Natural killer cell (primary cell): ENCODE results near the gene TMEM132D. TPM values are rescaled to one million over a fixed set of nuclear protein-coding genes. Genes with fewer than 3 reads are reported as not detected.

Source experiments
- ATAC-seq, 3 donors: fragments of 150-1000 bp in 2 of 3; fragments of 200-7000 bp in 1 of 3; cut with Tn5 transposase; 1 replicate in 1 of 3; 2 replicates in 2 of 3; pipeline ENCODE4 v1.10.0; 2021; ENCODE audit warnings: mild to moderate bottlenecking in 2 of 3, moderate library complexity in 2 of 3
- DNase-seq, 2 donors: peaks; one replicate each; pipeline versions ENCODE4 v3.0.0 to v3.0.0-alpha.2; 2013 to 2021; ENCODE audit warnings: mixed read lengths in 1 of 2
- H3K27ac ChIP-seq: one replicate; pipeline ENCODE4 v1.5.1; 2013; ENCODE audit warnings: mild to moderate bottlenecking, low read length
- H3K27me3 ChIP-seq: one replicate; pipeline ENCODE4 v1.6.1; 2013; ENCODE audit warnings: low read length; ENCODE audit not compliant: control insufficient read depth, insufficient read depth
- H3K36me3 ChIP-seq: one replicate; pipeline ENCODE4 v1.6.1; 2013; ENCODE audit warnings: low read length; ENCODE audit not compliant: control insufficient read depth, insufficient read depth
- H3K4me1 ChIP-seq: one replicate; pipeline ENCODE4 v1.6.1; 2013; ENCODE audit warnings: low read length; ENCODE audit not compliant: control insufficient read depth, insufficient read depth
- H3K4me3 ChIP-seq: one replicate; pipeline ENCODE4 v1.5.1; 2013; ENCODE audit warnings: low read length
- H3K9me3 ChIP-seq: one replicate; pipeline ENCODE4 v1.6.1; 2013; ENCODE audit warnings: low read length; ENCODE audit not compliant: control insufficient read depth, insufficient read depth
- H3K27ac Mint-ChIP-seq, 2 donors: one replicate each; pipeline ENCODE4 v1.8.0; 2022; ENCODE audit warnings: mild to moderate bottlenecking in 2 of 2, mixed read lengths in 2 of 2, moderate library complexity in 1 of 2
- H3K27me3 Mint-ChIP-seq, 2 donors: one replicate each; pipeline ENCODE4 v1.8.0; 2022; ENCODE audit warnings: low read depth in 2 of 2, mixed read lengths in 2 of 2
- H3K36me3 Mint-ChIP-seq: one replicate; pipeline ENCODE4 v1.8.0; 2022; ENCODE audit warnings: mixed read lengths
- H3K4me1 Mint-ChIP-seq, 2 donors: one replicate each; pipeline ENCODE4 v1.8.0; 2022; ENCODE audit warnings: mixed read lengths in 2 of 2
- H3K4me3 Mint-ChIP-seq: one replicate; pipeline ENCODE4 v1.8.0; 2022; ENCODE audit warnings: mild to moderate bottlenecking, moderate library complexity, mixed read lengths
- H3K9me3 Mint-ChIP-seq, 2 donors: one replicate each; pipeline ENCODE4 v1.8.0; 2022; ENCODE audit warnings: mixed read lengths in 2 of 2
- WGBS: methylation state at CpG from one replicate; pipeline ENCODE4 v1.1.7; 2013; ENCODE audit warnings: missing lambda C conversion rate; ENCODE audit not compliant: insufficient coverage; 5-methylcytosine and 5-hydroxymethylcytosine counted together
- intact Hi-C: fragments of 100-400 bp; cut with micrococcal nuclease; formaldehyde crosslinking; loops from one replicate; pipeline ENCODE4 v1.14.2; 2022
- total RNA-seq, 4 donors: library from RNA; stranded (reverse); fragments of 120-200 nt in 1 of 4; gene quantifications; one replicate each; pipeline versions ENCODE4 v1.2.3 to v1.2.4, GENCODE V29; 2013 to 2022
- TF ChIP-seq, protein P1 (sequence below): fragments of 200-600 bp; IDR thresholded peaks from one replicate; pipeline ENCODE4 v1.8.0; 2022; ENCODE audit warnings: antibody characterized with exemption

The TMEM132D gene
- total RNA-seq, 3 donors from 2014 or later (not counting 1 experiment from before 2014, with no cell fraction given) = not detected

DNA sequence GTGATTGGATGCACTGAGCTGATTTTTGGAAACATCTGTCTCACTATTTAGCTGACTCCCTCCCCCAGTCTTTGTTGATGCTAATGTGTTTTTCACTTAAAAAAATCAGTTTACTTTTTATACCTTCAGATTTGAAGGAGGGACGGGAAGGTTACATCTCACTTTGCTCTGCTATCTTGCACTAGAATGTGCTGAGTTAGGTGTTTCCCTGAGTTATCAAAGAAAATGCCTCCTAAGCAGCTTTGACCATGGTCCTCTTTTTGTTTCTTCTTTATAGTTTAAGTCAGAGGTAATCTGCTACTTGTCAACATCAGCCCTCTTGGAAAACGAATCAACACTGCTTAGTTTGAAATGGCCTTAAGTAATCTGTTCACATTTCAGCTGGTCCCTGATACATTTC is 222.0 kb downstream of the TMEM132D start:
- TF ChIP-seq, protein P1, sequence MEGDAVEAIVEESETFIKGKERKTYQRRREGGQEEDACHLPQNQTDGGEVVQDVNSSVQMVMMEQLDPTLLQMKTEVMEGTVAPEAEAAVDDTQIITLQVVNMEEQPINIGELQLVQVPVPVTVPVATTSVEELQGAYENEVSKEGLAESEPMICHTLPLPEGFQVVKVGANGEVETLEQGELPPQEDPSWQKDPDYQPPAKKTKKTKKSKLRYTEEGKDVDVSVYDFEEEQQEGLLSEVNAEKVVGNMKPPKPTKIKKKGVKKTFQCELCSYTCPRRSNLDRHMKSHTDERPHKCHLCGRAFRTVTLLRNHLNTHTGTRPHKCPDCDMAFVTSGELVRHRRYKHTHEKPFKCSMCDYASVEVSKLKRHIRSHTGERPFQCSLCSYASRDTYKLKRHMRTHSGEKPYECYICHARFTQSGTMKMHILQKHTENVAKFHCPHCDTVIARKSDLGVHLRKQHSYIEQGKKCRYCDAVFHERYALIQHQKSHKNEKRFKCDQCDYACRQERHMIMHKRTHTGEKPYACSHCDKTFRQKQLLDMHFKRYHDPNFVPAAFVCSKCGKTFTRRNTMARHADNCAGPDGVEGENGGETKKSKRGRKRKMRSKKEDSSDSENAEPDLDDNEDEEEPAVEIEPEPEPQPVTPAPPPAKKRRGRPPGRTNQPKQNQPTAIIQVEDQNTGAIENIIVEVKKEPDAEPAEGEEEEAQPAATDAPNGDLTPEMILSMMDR = no peak
- no peak for DNase-seq
- no peak overlapping the region for H3K4me3 ChIP-seq
- Mint-ChIP-seq H3K9me3 (peaks cover 2 to 13% of the 10 kb centered on the region in 2 donors), H3K4me1 (no peaks in the 10 kb centered on the region), H3K27ac (no peak overlapping the region), H3K27me3 (no peaks in the 10 kb centered on the region), H3K4me3 (no peak overlapping the region), H3K36me3 (no peaks in the 10 kb centered on the region)
- H3K36me3 ChIP-seq = no peaks in the 10 kb centered on the region
- intact Hi-C loops = no loop called here
- no peak overlapping the region for H3K27ac ChIP-seq
- no peaks in the 10 kb centered on the region for H3K4me1 ChIP-seq
- 62% methylated on average over 2 of the region's 2 CpGs for WGBS
- H3K27me3 ChIP-seq = no peaks in the 10 kb centered on the region
- H3K9me3 ChIP-seq = peaks cover 5% of the 10 kb centered on the region
- no peak for ATAC-seq

DNA sequence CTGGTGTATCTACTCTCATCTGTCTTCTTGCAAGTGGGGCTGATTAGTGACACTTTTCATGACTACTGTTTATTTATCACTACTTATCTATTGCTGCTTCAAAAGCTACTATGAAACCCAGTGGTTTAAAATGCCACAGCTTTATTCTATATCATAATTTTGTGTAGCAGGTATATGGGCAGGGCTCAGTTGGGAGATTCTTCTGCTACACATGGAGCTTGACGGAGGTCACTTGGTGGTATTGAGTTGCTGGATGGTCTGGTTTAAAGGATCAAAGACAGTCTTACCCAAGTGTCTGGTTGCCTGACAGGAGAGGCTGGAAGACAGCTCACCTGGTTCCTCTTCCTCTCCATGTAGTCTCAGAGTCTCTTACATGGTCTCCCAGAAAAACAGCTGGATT is 222.7 kb downstream of the TMEM132D start:
- intact Hi-C loops = no loop called here
- no peaks in the 10 kb centered on the region for H3K4me1 Mint-ChIP-seq
- ATAC-seq (no peak), DNase-seq (no peak)
- Histone ChIP-seq H3K4me3 (no peak overlapping the region), H3K27me3 (no peaks in the 10 kb centered on the region), H3K36me3 (no peaks in the 10 kb centered on the region), H3K27ac (no peak overlapping the region), H3K9me3 (peaks cover 5% of the 10 kb centered on the region), H3K4me1 (no peaks in the 10 kb centered on the region)
- peaks cover 2 to 13% of the 10 kb centered on the region in 2 donors for H3K9me3 Mint-ChIP-seq
- WGBS = 100% methylated on average over 1 of the region's 1 CpG
- H3K36me3 Mint-ChIP-seq = no peaks in the 10 kb centered on the region
- TF ChIP-seq, protein P1 = no peak
- no peak overlapping the region for H3K27ac Mint-ChIP-seq
- H3K27me3 Mint-ChIP-seq = no peaks in the 10 kb centered on the region
- H3K4me3 Mint-ChIP-seq = no peak overlapping the region

DNA sequence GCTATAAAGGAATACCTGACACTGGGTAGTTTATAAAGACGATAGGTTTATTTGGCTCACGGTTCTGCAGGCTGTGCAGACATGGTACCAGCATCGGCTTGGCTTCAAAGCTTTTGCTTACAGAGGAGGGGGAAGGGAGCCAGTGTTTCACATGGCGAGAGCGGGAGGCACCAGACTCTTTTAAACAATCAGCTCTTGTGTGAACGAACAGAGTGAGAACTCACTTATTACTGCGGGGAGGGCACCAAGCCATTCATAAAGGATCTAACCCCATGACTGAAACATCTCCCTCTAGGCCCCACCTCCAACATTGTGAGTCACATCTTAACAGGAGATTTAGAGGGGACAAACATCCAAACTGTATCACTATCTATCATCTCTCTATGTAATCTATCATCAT is 227.4 kb downstream of the TMEM132D start:
- DNase-seq (no peak), ATAC-seq (no peak)
- intact Hi-C loops = no loop called here
- H3K4me3 Mint-ChIP-seq = no peak overlapping the region
- no peaks in the 10 kb centered on the region for H3K36me3 Mint-ChIP-seq
- TF ChIP-seq, protein P1 = no peak
- no peaks in the 10 kb centered on the region for H3K9me3 ChIP-seq
- H3K27me3 Mint-ChIP-seq = no peaks in the 10 kb centered on the region
- WGBS = 88% methylated on average over 7 of the region's 7 CpGs
- H3K4me3 ChIP-seq = no peak overlapping the region
- H3K27ac ChIP-seq = no peak overlapping the region
- no peaks in the 10 kb centered on the region for H3K27me3 ChIP-seq
- no peaks in the 10 kb centered on the region for H3K36me3 ChIP-seq
- H3K27ac Mint-ChIP-seq = no peak overlapping the region
- H3K9me3 Mint-ChIP-seq = peaks cover 0 to 4% of the 10 kb centered on the region in 2 donors
- no peaks in the 10 kb centered on the region for H3K4me1 ChIP-seq
- H3K4me1 Mint-ChIP-seq = no peaks in the 10 kb centered on the region

DNA sequence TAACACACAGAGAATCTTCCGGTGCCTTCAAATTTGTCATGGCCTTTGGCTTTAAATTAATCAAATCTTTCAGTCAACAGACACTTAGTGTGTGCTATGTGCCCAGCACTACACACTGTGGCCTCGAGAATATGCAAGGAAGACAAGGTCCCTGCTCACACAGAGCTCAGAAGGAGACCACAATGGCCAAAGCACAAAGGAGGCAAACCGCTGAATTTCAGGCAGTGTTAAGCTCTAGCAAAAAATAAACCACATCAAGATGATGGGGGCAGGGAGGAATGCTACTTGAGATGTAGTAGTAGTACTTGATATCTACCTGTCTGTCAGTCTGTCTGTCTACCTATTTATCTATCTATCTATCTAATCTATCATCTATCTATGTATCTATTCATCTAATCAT is 227.9 kb downstream of the TMEM132D start:
- no peak overlapping the region for H3K4me3 ChIP-seq
- TF ChIP-seq, protein P1 = no peak
- Mint-ChIP-seq H3K36me3 (no peaks in the 10 kb centered on the region), H3K9me3 (peaks cover 0 to 4% of the 10 kb centered on the region in 2 donors), H3K27ac (no peak overlapping the region), H3K27me3 (no peaks in the 10 kb centered on the region), H3K4me1 (no peaks in the 10 kb centered on the region), H3K4me3 (no peak overlapping the region)
- no peaks in the 10 kb centered on the region for H3K36me3 ChIP-seq
- intact Hi-C loops = no loop called here
- DNase-seq (no peak), ATAC-seq (no peak)
- H3K4me1 ChIP-seq = no peaks in the 10 kb centered on the region
- H3K9me3 ChIP-seq = no peaks in the 10 kb centered on the region
- no peaks in the 10 kb centered on the region for H3K27me3 ChIP-seq
- no peak overlapping the region for H3K27ac ChIP-seq
- 76% methylated on average over 3 of the region's 3 CpGs for WGBS
